ENCODE measurements around the gene MUC4.
"Not testable (repeated sequence)": the region's sequence is repeated elsewhere in the genome, so short reads cannot be mapped to it uniquely, and the experiment has no call there.

GRCh38 chr3:195749101-195749500, 62.6 kb downstream of the MUC4 start:
- not testable (repeated sequence) for TF ChIP-seq JUND (IDR thresholded peaks at IDR 0.05; ENCODE audit: low read depth, low read length); YY1 (IDR thresholded peaks at IDR 0.05; ENCODE audit: low read depth, low read length); ZNF274 (IDR thresholded peaks at IDR 0.05; ENCODE audit: insufficient read depth, insufficient read length); MAX (IDR thresholded peaks at IDR 0.05; ENCODE audit: low read depth, low read length); IKZF1 (conservative IDR thresholded peaks at IDR 0.05); WRNIP1 (IDR thresholded peaks at IDR 0.05; ENCODE audit: borderline replicate concordance, low read depth, low read length); POLR2A (IDR thresholded peaks at IDR 0.05; ENCODE audit: low read depth, low read length); RFX5 (IDR thresholded peaks at IDR 0.05; ENCODE audit: low read depth, low read length)
- TF ChIP-seq, protein P1, sequence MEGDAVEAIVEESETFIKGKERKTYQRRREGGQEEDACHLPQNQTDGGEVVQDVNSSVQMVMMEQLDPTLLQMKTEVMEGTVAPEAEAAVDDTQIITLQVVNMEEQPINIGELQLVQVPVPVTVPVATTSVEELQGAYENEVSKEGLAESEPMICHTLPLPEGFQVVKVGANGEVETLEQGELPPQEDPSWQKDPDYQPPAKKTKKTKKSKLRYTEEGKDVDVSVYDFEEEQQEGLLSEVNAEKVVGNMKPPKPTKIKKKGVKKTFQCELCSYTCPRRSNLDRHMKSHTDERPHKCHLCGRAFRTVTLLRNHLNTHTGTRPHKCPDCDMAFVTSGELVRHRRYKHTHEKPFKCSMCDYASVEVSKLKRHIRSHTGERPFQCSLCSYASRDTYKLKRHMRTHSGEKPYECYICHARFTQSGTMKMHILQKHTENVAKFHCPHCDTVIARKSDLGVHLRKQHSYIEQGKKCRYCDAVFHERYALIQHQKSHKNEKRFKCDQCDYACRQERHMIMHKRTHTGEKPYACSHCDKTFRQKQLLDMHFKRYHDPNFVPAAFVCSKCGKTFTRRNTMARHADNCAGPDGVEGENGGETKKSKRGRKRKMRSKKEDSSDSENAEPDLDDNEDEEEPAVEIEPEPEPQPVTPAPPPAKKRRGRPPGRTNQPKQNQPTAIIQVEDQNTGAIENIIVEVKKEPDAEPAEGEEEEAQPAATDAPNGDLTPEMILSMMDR (IDR thresholded peaks at IDR 0.05 in 2 of 3, conservative IDR thresholded peaks at IDR 0.05 in 1 of 3; ENCODE audit: control insufficient read depth in 2 of 3, extremely low read depth in 1 of 3, insufficient read depth in 1 of 3, low read depth in 3 of 3, low read length in 3 of 3) = not testable (repeated sequence)

Data from GM12878 (cell line).